OCI-LY7 (cell line): ENCODE measurements around the gene SMPD4. TPM values are rescaled to one million over a fixed set of nuclear protein-coding genes. Genes with fewer than 3 reads are reported as not detected.
"Not testable (repeated sequence)": the region's sequence is repeated elsewhere in the genome, so short reads cannot be mapped to it uniquely, and the experiment has no call there.

Experiments
- BruUV-seq: library from RNA; stranded (reverse); fragments of 400-500 nt; replicated peaks from 2 replicates; lab custom pipeline; 2021; lab: Mats Ljungman, UMichigan
- CTCF ChIA-PET: fragments of 300-600 bp; sonication (Branson Sonifier 250); formaldehyde crosslinking; loops from one replicate; lab custom pipeline; 2022; ENCODE audit warnings: antibody characterized with exemption; ENCODE audit not compliant: unreplicated experiment; lab: Charles Lee
- POLR2A ChIA-PET: fragments of 300-600 bp; sonication (Branson Sonifier 250); formaldehyde crosslinking; loops from one replicate; lab custom pipeline; 2022; ENCODE audit warnings: antibody characterized with exemption; lab: Charles Lee
- DNase-seq: peaks from one replicate; pipeline ENCODE4 v3.0.0-alpha.2; 2015; ENCODE audit warnings: low spot score
- H2AFZ ChIP-seq: fragments of 200-600 bp; sonication (generic), shearing (Covaris generic); 2 replicates; pipeline ENCODE4 v1.6.1; 2014; ENCODE audit warnings: mild to moderate bottlenecking, antibody characterized with exemption, low read length, moderate library complexity
- H3K27ac ChIP-seq: fragments of 200-600 bp; sonication (generic); 2 replicates; pipeline ENCODE4 v1.5.1; 2014; ENCODE audit warnings: mixed run types, low read depth, mild to moderate bottlenecking, moderate library complexity, low read length, inconsistent platforms; ENCODE audit not compliant: poor library complexity, severe bottlenecking
- H3K36me3 ChIP-seq: fragments of 200-600 bp; sonication (generic); 2 replicates; pipeline ENCODE4 v1.6.1; 2014; ENCODE audit warnings: mild to moderate bottlenecking, antibody characterized with exemption, low read length, moderate library complexity, mixed read lengths; ENCODE audit not compliant: insufficient read depth
- H3K4me1 ChIP-seq: fragments of 200-600 bp; sonication (generic); 2 replicates; pipeline ENCODE4 v1.5.1; 2014; ENCODE audit warnings: mild to moderate bottlenecking, low read length; ENCODE audit not compliant: insufficient read depth, poor library complexity, severe bottlenecking
- H3K4me2 ChIP-seq: fragments of 200-600 bp; sonication (generic); 2 replicates; pipeline ENCODE4 v1.6.1; 2014; ENCODE audit warnings: mild to moderate bottlenecking, low read length
- H3K4me3 ChIP-seq: fragments of 200-600 bp; sonication (generic); 2 replicates; pipeline ENCODE4 v1.5.1; 2014; ENCODE audit warnings: mild to moderate bottlenecking, low read depth, low read length; ENCODE audit not compliant: poor library complexity, severe bottlenecking
- H3K79me2 ChIP-seq: fragments of 200-600 bp; sonication (generic); 2 replicates; pipeline ENCODE4 v1.6.1; 2016; ENCODE audit warnings: low read depth, mild to moderate bottlenecking, low read length, moderate library complexity, mixed read lengths; ENCODE audit not compliant: insufficient read depth
- H3K9me2 ChIP-seq: fragments of 200-600 bp; sonication (generic); 2 replicates; pipeline ENCODE4 v1.6.1; 2016; ENCODE audit warnings: mild to moderate bottlenecking, low read length, mixed read lengths; ENCODE audit not compliant: insufficient read depth
- H3K9me3 ChIP-seq: fragments of 200-600 bp; sonication (generic); 2 replicates; pipeline ENCODE4 v1.6.1; 2014; ENCODE audit warnings: mild to moderate bottlenecking, mixed run types, low read length, mixed read lengths
- H4K20me1 ChIP-seq: fragments of 200-600 bp; sonication (generic); 2 replicates; pipeline ENCODE4 v1.6.1; 2014; ENCODE audit warnings: mild to moderate bottlenecking, antibody characterized with exemption, low read length, moderate library complexity, mixed read lengths; ENCODE audit not compliant: insufficient read depth
- intact Hi-C: fragments of 100-400 bp; cut with micrococcal nuclease; formaldehyde crosslinking; loops from one replicate; pipeline ENCODE4 v1.10.0; 2022; ENCODE audit not compliant: unreplicated experiment
- total RNA-seq, 2 experiments: library from RNA; depleted of rRNA in 1 of 2; stranded (reverse); fragments of >200 nt in 1 of 2; shearing (Covaris generic) in 1 of 2; gene quantifications; 2 replicates each; pipeline ENCODE4 v1.2.3, GENCODE V29; 2014 to 2022

Gene SMPD4
- total RNA-seq, 2 experiments from 2014 or later = 61.9 to 93.8 TPM

DNA sequence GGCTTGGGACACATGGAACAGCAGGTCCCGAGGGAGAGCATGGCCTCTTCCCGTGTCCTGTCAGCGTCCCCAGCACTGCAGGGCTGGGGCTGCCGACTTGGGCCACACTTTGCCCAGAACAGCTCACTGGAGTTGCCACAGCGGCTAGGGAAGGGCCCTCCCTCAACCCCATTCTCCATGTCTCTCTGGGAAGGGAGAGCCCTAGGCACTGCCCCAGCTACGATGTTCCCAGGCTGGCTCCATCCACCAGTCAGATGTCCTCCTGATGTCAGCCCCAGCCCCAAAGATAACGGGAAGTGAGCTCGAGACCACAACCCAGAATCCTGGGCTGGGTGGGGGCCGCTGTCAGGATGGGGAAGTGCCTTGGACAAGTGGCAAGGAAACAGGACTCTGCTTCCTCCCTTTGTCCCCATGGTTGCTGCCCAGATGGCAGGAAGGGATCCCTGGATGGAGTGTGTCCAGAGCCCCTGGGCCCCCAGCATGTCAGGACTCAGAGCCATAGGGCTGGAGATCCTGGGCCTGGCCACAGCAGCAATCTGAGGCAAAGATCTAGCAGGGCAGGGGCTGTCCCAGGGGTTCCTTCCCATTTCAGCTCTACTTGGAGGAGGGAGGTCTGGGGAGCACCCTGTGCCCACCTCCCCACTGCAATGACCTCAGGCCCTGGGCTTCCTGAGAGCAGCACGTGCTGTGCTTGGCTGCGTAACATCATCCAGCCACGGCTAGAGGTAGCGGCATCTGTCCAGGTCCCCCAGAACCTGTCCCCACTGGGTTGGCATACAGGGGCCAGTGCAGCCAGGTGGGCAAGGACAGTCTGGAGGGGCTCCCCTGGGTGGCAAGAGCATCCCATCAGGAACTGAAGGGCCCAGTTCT is 38.8 kb downstream of the SMPD4 start:
- H3K9me2 ChIP-seq, H3K79me2 ChIP-seq, H3K36me3 ChIP-seq, DNase-seq, H3K4me2 ChIP-seq, H2AFZ ChIP-seq, intact Hi-C loops, H3K4me3 ChIP-seq, BruUV-seq, H3K27ac ChIP-seq, H3K9me3 ChIP-seq, H3K4me1 ChIP-seq, CTCF ChIA-PET, H4K20me1 ChIP-seq: not testable (repeated sequence)
- POLR2A ChIA-PET = interaction anchor here (0.6 kb wide), 1 partner anchor 191 kb away, joined by 8 read pairs; no protein-coding TSS in a partner anchor

DNA sequence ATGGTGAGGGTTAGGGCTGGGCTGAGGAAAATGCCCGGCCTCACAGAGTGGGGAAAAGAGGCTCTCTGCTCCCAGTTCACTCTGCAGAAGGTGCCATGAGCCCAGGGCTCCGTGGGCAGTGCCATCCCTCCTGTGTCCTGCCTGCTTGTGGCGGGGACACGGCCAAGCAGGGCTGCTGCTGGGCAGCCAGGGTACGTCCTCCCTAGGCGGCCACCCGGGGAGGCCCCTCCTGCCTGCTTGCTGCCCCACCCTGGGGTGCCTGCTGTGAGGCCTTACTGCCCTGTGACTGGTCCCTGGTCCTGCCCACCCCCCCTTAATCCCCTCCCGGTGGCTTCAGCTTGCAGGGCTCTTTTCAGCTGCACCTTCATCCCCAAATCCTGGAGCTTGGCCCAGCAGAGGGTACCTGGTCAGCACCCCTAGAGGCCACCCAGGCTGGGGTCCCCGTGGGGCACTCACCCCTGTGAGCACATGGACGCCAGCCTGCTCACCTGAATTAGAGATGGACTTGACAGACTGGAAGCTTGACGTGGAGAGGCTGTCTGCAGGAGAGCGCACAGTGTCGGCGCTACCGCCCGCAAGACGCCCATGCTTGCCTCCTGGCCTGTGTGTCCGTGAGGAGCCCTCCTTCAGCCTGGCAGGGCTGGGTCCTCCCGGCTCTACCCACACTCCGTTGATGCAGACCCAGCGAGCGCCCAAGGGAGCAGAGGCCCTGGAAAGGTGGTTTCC is 39.6 kb downstream of the SMPD4 start:
- H2AFZ ChIP-seq, H3K4me1 ChIP-seq, H3K4me2 ChIP-seq, CTCF ChIA-PET, intact Hi-C loops, H3K36me3 ChIP-seq, H3K27ac ChIP-seq, H3K9me3 ChIP-seq, DNase-seq, H4K20me1 ChIP-seq, H3K4me3 ChIP-seq, H3K79me2 ChIP-seq, H3K9me2 ChIP-seq, BruUV-seq: not testable (repeated sequence)
- POLR2A ChIA-PET = interaction anchor here (0.6 kb wide), 1 partner anchor 192 kb away, joined by 8 read pairs; no protein-coding TSS in a partner anchor

DNA sequence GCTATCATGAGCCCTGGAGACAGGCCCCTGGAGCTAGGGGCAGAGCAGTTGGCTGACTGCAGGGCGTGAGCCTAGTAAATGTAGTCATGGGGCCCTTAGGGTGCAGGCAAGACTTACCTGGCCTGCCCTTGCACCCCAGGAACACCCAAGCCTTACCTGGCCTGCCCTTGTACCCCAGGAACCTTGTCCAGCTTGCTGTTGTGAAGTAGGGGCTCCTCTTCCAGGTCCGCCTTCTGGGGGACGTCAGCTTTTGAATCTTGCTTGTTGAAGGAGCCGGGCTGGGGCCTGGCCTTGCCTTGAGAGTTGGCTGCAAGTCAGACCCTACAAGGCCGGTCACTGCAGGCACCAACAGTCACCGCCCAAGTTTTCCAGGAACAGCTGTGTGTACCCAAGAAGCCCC is 40.4 kb downstream of the SMPD4 start:
- H3K4me2 ChIP-seq, intact Hi-C loops, H3K9me3 ChIP-seq, BruUV-seq, H3K79me2 ChIP-seq, H2AFZ ChIP-seq, H3K4me3 ChIP-seq, DNase-seq, CTCF ChIA-PET, H4K20me1 ChIP-seq, H3K36me3 ChIP-seq, POLR2A ChIA-PET, H3K4me1 ChIP-seq, H3K27ac ChIP-seq, H3K9me2 ChIP-seq: not testable (repeated sequence)

DNA sequence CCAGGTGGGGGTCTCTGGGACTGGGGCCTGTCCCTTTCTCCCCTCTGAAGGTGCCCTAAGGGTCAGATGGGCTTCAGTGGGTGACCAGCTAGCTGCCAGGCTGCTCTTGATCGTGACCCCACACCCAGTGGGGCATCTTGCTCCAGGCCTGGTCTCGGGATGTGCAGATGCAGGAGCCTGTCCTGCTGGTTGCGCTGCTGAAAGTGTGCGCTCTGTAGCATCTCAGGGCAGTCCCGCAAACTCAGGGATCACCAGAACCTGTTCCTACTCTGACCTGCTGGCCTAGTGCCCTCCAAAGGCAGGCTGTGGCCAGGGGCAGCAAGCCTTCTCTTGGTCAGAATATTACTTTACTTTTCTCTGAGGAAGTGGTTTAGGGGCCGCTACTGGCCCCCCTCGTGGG is 40.9 kb downstream of the SMPD4 start:
- intact Hi-C loops, POLR2A ChIA-PET, CTCF ChIA-PET: not testable (repeated sequence)

DNA sequence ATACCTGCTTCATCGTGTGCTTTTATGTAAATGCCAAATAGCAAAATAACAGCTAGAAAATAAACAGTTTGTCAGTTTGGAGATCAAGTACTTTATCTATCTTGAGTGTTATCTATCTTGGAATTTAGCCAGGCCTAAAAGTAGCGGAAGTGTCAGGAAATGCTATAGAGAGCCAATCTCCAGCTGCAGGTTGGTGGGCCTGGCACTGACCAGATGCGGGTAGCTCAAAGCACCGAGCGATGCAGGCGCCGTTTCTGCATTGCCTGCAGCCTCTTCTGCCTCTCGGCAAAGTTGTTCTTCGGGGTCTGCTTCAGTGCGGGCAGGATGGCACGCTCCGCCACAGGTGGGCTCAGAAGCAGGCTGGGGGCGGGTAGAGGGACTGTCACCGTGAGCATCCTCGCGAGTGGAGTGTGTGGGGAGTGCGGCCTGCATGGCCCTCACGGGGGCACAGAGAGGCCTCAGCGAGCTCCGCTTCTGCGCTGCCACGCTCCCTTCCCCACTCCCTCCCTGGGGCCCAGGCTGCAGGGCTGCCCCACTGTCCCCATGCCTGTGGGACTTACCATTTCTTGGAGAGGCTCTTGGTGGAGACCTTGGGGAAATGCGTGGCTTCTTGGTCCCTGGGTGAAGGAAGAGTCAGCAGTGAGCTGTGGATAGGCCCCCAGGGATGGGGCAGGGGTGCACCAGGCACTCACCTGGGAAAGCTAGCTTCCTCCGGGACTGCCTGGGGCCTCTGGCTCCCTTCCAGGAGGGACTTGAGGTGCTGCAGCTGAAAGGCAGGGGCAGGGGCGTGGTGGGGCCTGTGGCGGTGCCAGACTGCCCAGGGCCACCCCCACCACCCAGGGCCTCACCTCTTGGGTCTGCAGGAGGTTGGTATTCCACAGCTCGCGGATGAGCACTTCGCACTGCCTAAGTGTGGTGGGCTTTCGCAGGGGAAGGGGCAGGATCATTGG is 41.8 kb downstream of the SMPD4 start:
- CTCF ChIA-PET, H3K9me3 ChIP-seq, BruUV-seq, H3K79me2 ChIP-seq, H3K36me3 ChIP-seq, POLR2A ChIA-PET, H4K20me1 ChIP-seq, H3K4me3 ChIP-seq, intact Hi-C loops, H3K4me1 ChIP-seq, H3K4me2 ChIP-seq, H2AFZ ChIP-seq, DNase-seq, H3K9me2 ChIP-seq, H3K27ac ChIP-seq: not testable (repeated sequence)

More for the DNA sequence above, 40.9 kb downstream of the SMPD4 start:
- not testable (repeated sequence) for H3K4me3 ChIP-seq, H2AFZ ChIP-seq, H4K20me1 ChIP-seq, H3K36me3 ChIP-seq, BruUV-seq, H3K9me3 ChIP-seq, H3K9me2 ChIP-seq, H3K27ac ChIP-seq, H3K4me2 ChIP-seq, DNase-seq, H3K79me2 ChIP-seq, H3K4me1 ChIP-seq
